K562 (cell line): ENCODE data around the gene ADGRG4. TPM values are rescaled to one million over a fixed set of nuclear protein-coding genes. Genes with fewer than 3 reads are reported as not detected.

Experiments used
- ATAC-seq: fragments of 200-7000 bp; cut with Tn5 transposase; 3 replicates; pipeline ENCODE4 v1.9.1; 2020; ENCODE audit warnings: moderate library complexity
- BruUV-seq: library from RNA; stranded (reverse); fragments of 400-500 nt; replicated peaks from 2 replicates; lab custom pipeline; 2021; lab: Mats Ljungman, UMichigan
- CTCF ChIA-PET: fragments of 300-600 bp; formaldehyde crosslinking; extraction: SDS; loops from one replicate; lab custom pipeline; 2021; ENCODE audit warnings: low intra/inter-chr PET ratio; lab: Yijun Ruan, JAX
- POLR2A ChIA-PET: fragments of 300-600, 350-650 bp; sonication (Branson Sonifier 250); formaldehyde crosslinking; extraction: SDS; loops from one replicate; lab custom pipeline; 2021; ENCODE audit warnings: antibody characterized with exemption, inconsistent platforms; lab: Yijun Ruan, JAX
- DNase-seq, 4 experiments: peaks; one replicate each; pipeline versions ENCODE4 v3.0.0 to v3.0.0-alpha.2; 2011 to 2018; ENCODE audit warnings: low spot score in 3 of 4, mixed read lengths in 3 of 4; ENCODE audit errors: extremely low read depth in 1 of 4
- FAIRE-seq: peaks from 2 replicates; lab custom pipeline; 2011; peaks lifted over from hg19 to GRCh38; lab: Jason Lieb, UNC
- H2AFZ ChIP-seq: 2 replicates; pipeline ENCODE4 v1.6.0; 2011; ENCODE audit warnings: low read depth, low read length, control low read depth, inconsistent platforms
- H3K27ac ChIP-seq: fragments of 200-600 bp; 3 replicates; pipeline ENCODE4 v1.8.0; 2011; ENCODE audit warnings: low read depth, mild to moderate bottlenecking, control low read depth, inconsistent platforms, low read length, moderate library complexity, mixed read lengths; ENCODE audit errors: extremely low read depth
- H3K27me3 ChIP-seq, 2 experiments: fragments of 300-600 bp in 1 of 2; 2 replicates in 1 of 2; 3 replicates in 1 of 2; pipeline versions ENCODE4 v1.6.0 to v1.8.0; 2011; ENCODE audit warnings: inconsistent platforms in 2 of 2, low read length in 2 of 2, mild to moderate bottlenecking in 1 of 2, mixed read lengths in 1 of 2, moderate library complexity in 1 of 2; ENCODE audit not compliant: control insufficient read depth in 2 of 2, insufficient read depth in 2 of 2
- H3K36me3 ChIP-seq: fragments of 300-600 bp; 3 replicates; pipeline ENCODE4 v1.8.0; 2011; ENCODE audit warnings: mild to moderate bottlenecking, low read length, inconsistent platforms; ENCODE audit not compliant: control insufficient read depth, insufficient read depth
- H3K4me1 ChIP-seq, 2 experiments: fragments of 200-600 bp in 1 of 2; replicated peaks in 1 of 2; 2 replicates in 1 of 2; 3 replicates in 1 of 2; pipeline versions ENCODE4 v1.5.1 to v1.8.0; 2011; ENCODE audit warnings: inconsistent platforms in 2 of 2, low read length in 2 of 2, mild to moderate bottlenecking in 1 of 2, mixed read lengths in 1 of 2, moderate library complexity in 1 of 2; ENCODE audit not compliant: control insufficient read depth in 2 of 2, insufficient read depth in 2 of 2
- H3K4me2 ChIP-seq: 2 replicates; pipeline ENCODE4 v1.6.1; 2011; ENCODE audit warnings: low read length, control low read depth, inconsistent platforms, mixed read lengths; ENCODE audit not compliant: insufficient read depth
- H3K4me3 ChIP-seq: fragments of 200-600 bp; sonication (generic), shearing (Covaris generic); 2 replicates; pipeline ENCODE4 v1.5.1; 2016; ENCODE audit warnings: control low read depth, inconsistent platforms
- H3K79me2 ChIP-seq: fragments of 200-600 bp; 3 replicates; pipeline ENCODE4 v1.8.0; 2011; ENCODE audit warnings: low read length, inconsistent platforms; ENCODE audit not compliant: control insufficient read depth, insufficient read depth
- H3K9ac ChIP-seq, 2 experiments: 2 replicates each; pipeline versions ENCODE4 v1.6.0 to v1.6.1; 2011; ENCODE audit warnings: low read depth in 2 of 2, low read length in 2 of 2, control low read depth in 1 of 2, inconsistent platforms in 1 of 2, mild to moderate bottlenecking in 1 of 2, mixed read lengths in 1 of 2; ENCODE audit not compliant: insufficient read depth in 1 of 2
- H3K9me1 ChIP-seq: one replicate; pipeline ENCODE4 v1.6.0; 2011; ENCODE audit warnings: inconsistent platforms, mild to moderate bottlenecking, low read length, moderate library complexity; ENCODE audit not compliant: control insufficient read depth, insufficient read depth
- H3K9me3 ChIP-seq: replicated peaks from 2 replicates; pipeline ENCODE4 v1.5.1; 2011; ENCODE audit warnings: low read depth, low read length, inconsistent platforms; ENCODE audit not compliant: control insufficient read depth, insufficient read depth
- H4K20me1 ChIP-seq: replicated peaks from 2 replicates; pipeline ENCODE4 v1.6.1; 2011; ENCODE audit warnings: low read length, inconsistent platforms, mixed read lengths; ENCODE audit not compliant: control insufficient read depth, insufficient read depth
- BDP1 ChIP-seq: IDR thresholded peaks from 3 replicates; pipeline ENCODE4 v1.6.1; 2011; ENCODE audit not compliant: insufficient read length, insufficient read depth
- CUX1 ChIP-seq: fragments of 200-800 bp; sonication (Bioruptor generic); IDR thresholded peaks from 2 replicates; pipeline ENCODE4 v1.6.1; 2016; ENCODE audit warnings: missing genetic modification characterization, missing compliant biosample characterization
- PHTF2 ChIP-seq: fragments of 250-450 bp; sonication (Bioruptor Pico); IDR thresholded peaks from 2 replicates; pipeline ENCODE4 v1.5.0; 2021; ENCODE audit warnings: mild to moderate bottlenecking
- PURB ChIP-seq: sonication (generic); formaldehyde crosslinking; IDR thresholded peaks from 2 replicates; pipeline ENCODE4 v1.9.0; 2021; ENCODE audit warnings: low read depth, mild to moderate bottlenecking, missing genetic modification reagents
- SOX6 ChIP-seq: fragments of 450-650 bp; IDR thresholded peaks from 2 replicates; pipeline ENCODE4 v1.6.1; 2014; ENCODE audit warnings: mild to moderate bottlenecking
- TCF3 ChIP-seq: sonication (generic); formaldehyde crosslinking; IDR thresholded peaks from 2 replicates; pipeline ENCODE4 v1.4.0; 2020; ENCODE audit warnings: mild to moderate bottlenecking, missing genetic modification reagents
- TRIM28 ChIP-seq: fragments of 450-650 bp; IDR thresholded peaks from 2 replicates; pipeline ENCODE4 v1.6.1; 2017
- USF1 ChIP-seq: sonication (generic); formaldehyde crosslinking; IDR thresholded peaks from 2 replicates; pipeline ENCODE4 v1.9.0; 2022; ENCODE audit warnings: mild to moderate bottlenecking, missing genetic modification reagents
- WGBS: fragments of 100-300 bp; shearing (Covaris generic); methylation state at CpG from one replicate; pipeline ENCODE4 v1.1.6; 2016; ENCODE audit warnings: low coverage, mixed read lengths; ENCODE audit not compliant: insufficient coverage; ENCODE audit errors: missing lambda C conversion rate; 5-methylcytosine and 5-hydroxymethylcytosine counted together
- in situ Hi-C: fragments of 300-500 bp; cut with MboI; formaldehyde crosslinking; loops from 4 replicates; pipeline ENCODE4 v1.15.0; 2018; ENCODE audit warnings: inconsistent platforms, mixed read lengths
- intact Hi-C: fragments of 100-400 bp; cut with micrococcal nuclease; formaldehyde crosslinking; loops from 2 replicates; pipeline ENCODE4 v1.14.2; 2022
- polyA plus RNA-seq, 8 experiments: library from polyadenylated mRNA; depleted of rRNA in 4 of 8; stranded (reverse) in 5 of 8; unstranded in 3 of 8; fragments of >200 nt; fragmentation: Nextera tagmentation in 2 of 8; fragmentation: Illumina TruSeq in 1 of 8; extraction: Ambion mirVana in 2 of 8; extraction: Trizol in 1 of 8; gene quantifications; 2 replicates each; pipeline versions ENCODE4 v1.2.1 to v1.2.3, GENCODE V29; 2011 to 2014; ENCODE audit warnings: inconsistent platforms in 1 of 8, missing spikeins in 1 of 8
- total RNA-seq, 7 experiments: library from RNA; depleted of rRNA in 6 of 7; stranded (reverse); fragments of >200 nt in 6 of 7; fragmentation: Illumina TruSeq in 2 of 7; extraction: Trizol in 2 of 7; gene quantifications; 2 replicates each; pipeline versions ENCODE4 v1.2.1 to v1.2.3, GENCODE V29; 2011 to 2021; ENCODE audit warnings: low replicate concordance in 1 of 7

Gene ADGRG4
- total and polyA plus RNA-seq, 9 of the 15 experiments (the other 6 are each of a cell fraction or from before 2014, with no cell fraction given), result not detected

GRCh38 chrX:136306182-136306581, 5.4 kb downstream of the ADGRG4 start:
- no peaks in the 10 kb centered on the region for H4K20me1 ChIP-seq
- CTCF ChIA-PET, result no interaction called here
- H3K9ac ChIP-seq, result no peak overlapping the region
- no peak for TF ChIP-seq USF1 (CRISPR knock-in tag)
- no peak for TF ChIP-seq SOX6
- no peak for TF ChIP-seq BDP1
- no peak for TF ChIP-seq PURB (CRISPR knock-in tag)
- no peak for TF ChIP-seq TRIM28
- no peak for TF ChIP-seq TCF3 (CRISPR knock-in tag)
- TF ChIP-seq CUX1 (CRISPR knock-in tag), result no peak
- no peak for TF ChIP-seq PHTF2 (CRISPR knock-in tag)
- H3K27ac ChIP-seq, result no peak overlapping the region
- no peaks in the 10 kb centered on the region for H3K9me1 ChIP-seq
- no peak for ATAC-seq
- BruUV-seq, result no TSS peak
- no peak overlapping the region for H2AFZ ChIP-seq
- peaks cover 0 to 2% of the 10 kb centered on the region in 2 experiments; a peak in 1 of 5 replicates for H3K27me3 ChIP-seq
- in situ Hi-C loops (no loop called here), intact Hi-C loops (no loop called here)
- no peak for FAIRE-seq
- POLR2A ChIA-PET, result no interaction called here
- H3K4me3 ChIP-seq, result no peak overlapping the region
- DNase-seq, result no peak
- 8% methylated on average over 1 of the region's 1 CpG for WGBS
- no peaks in the 10 kb centered on the region for H3K79me2 ChIP-seq
- no peaks in the 10 kb centered on the region for H3K4me1 ChIP-seq
- H3K4me2 ChIP-seq, result no peak overlapping the region
- H3K36me3 ChIP-seq, result no peaks in the 10 kb centered on the region
- H3K9me3 ChIP-seq, result no peaks in the 10 kb centered on the region
